H1 (cell line): ENCODE data around the gene DUSP9.

Experiments used
- CEBPB ChIP-seq: IDR thresholded peaks from 2 replicates; pipeline ENCODE4 v1.6.1; 2012; ENCODE audit warnings: low read depth, low read length
- EP300 ChIP-seq, 2 experiments: IDR thresholded peaks; 1 replicate in 1 of 2; 2 replicates in 1 of 2; pipeline ENCODE4 v1.6.1; 2011 to 2012; ENCODE audit warnings: low read depth in 2 of 2, low read length in 2 of 2, mild to moderate bottlenecking in 2 of 2, borderline replicate concordance in 1 of 2, inconsistent platforms in 1 of 2, moderate library complexity in 1 of 2
- EZH2 ChIP-seq: fragments of 200-600 bp; sonication (generic); IDR thresholded peaks from 2 replicates; pipeline ENCODE4 v1.7.1; 2012; ENCODE audit warnings: low read depth, mild to moderate bottlenecking, moderate library complexity, low read length, inconsistent platforms; ENCODE audit not compliant: severe bottlenecking
- FOSL1 ChIP-seq: IDR thresholded peaks from 2 replicates; pipeline ENCODE4 v1.6.1; 2011; ENCODE audit warnings: mild to moderate bottlenecking, low read depth, low read length, moderate library complexity; ENCODE audit not compliant: insufficient read depth
- GTF2F1 ChIP-seq: IDR thresholded peaks from 2 replicates; pipeline ENCODE4 v1.6.1; 2012; ENCODE audit warnings: low read depth, low read length, improper control_type of control experiment, borderline replicate concordance
- POLR2A ChIP-seq, 2 experiments: IDR thresholded peaks; 1 replicate in 1 of 2; 2 replicates in 1 of 2; pipeline ENCODE4 v1.6.1; 2011; ENCODE audit warnings: low read depth in 2 of 2, low read length in 2 of 2, mild to moderate bottlenecking in 2 of 2; ENCODE audit errors: control extremely low read depth in 1 of 2
- POLR2AphosphoS5 ChIP-seq: IDR thresholded peaks from 2 replicates; pipeline ENCODE4 v1.6.1; 2011; ENCODE audit warnings: low read depth, low read length
- RAD21 ChIP-seq, 2 experiments: IDR thresholded peaks in 1 of 2; conservative IDR thresholded peaks in 1 of 2; 2 replicates each; pipeline ENCODE4 v1.6.1; 2011; ENCODE audit warnings: low read depth in 2 of 2, low read length in 2 of 2, improper control_type of control experiment in 1 of 2, inconsistent platforms in 1 of 2, mild to moderate bottlenecking in 1 of 2, moderate library complexity in 1 of 2
- SAP30 ChIP-seq: fragments of 300-600 bp; sonication (generic); IDR thresholded peaks from 2 replicates; pipeline ENCODE4 v1.7.1; 2012; ENCODE audit warnings: low read length, moderate library complexity, mild to moderate bottlenecking, inconsistent platforms; ENCODE audit not compliant: insufficient read depth, insufficient replicate concordance
- SIX5 ChIP-seq: IDR thresholded peaks from 2 replicates; pipeline ENCODE4 v1.6.1; 2011; ENCODE audit warnings: mild to moderate bottlenecking, low read depth, low read length
- TF ChIP-seq, protein P1 (sequence below): IDR thresholded peaks from 2 replicates; pipeline ENCODE4 v1.6.1; 2011; ENCODE audit warnings: low read depth, mild to moderate bottlenecking, low read length; ENCODE audit not compliant: insufficient read depth
- TF ChIP-seq, protein P2 (sequence below), 3 experiments: IDR thresholded peaks; 1 replicate in 2 of 3; 2 replicates in 1 of 3; pipeline versions ENCODE4 v1.5.1 to v1.6.1; 2011; ENCODE audit warnings: low read length in 3 of 3, mild to moderate bottlenecking in 3 of 3, inconsistent platforms in 2 of 3, low read depth in 1 of 3, moderate library complexity in 1 of 3; ENCODE audit not compliant: insufficient read depth in 1 of 3; ENCODE audit errors: control extremely low read depth in 1 of 3
- TF ChIP-seq, protein P3 (sequence below): IDR thresholded peaks from 2 replicates; pipeline ENCODE4 v1.6.1; 2012; ENCODE audit warnings: inconsistent platforms
- TF ChIP-seq, protein P4 (sequence below): IDR thresholded peaks from 2 replicates; pipeline ENCODE4 v1.6.1; 2012; ENCODE audit warnings: low read length, inconsistent platforms

DNA sequence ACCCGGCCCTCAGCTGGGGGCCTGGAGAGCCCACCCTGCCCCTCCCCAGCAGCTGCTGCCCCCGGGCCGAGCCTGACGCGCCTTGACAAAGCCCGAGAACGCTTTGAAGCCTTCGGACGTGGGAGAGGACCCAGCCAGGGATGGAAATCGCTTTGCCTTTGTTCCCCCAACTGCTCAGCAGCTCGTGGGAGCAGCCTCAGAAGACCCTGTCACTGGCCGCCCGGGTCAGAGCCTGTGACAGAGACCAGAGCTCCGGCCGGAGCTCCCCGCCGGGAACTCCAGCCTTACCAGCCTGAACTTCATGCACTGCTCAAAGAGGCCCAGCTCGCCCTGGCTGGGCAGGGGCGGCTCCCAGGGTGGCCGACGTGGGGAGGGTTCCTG lies 38.1 kb downstream of the DUSP9 start:
- TF ChIP-seq, protein P1, sequence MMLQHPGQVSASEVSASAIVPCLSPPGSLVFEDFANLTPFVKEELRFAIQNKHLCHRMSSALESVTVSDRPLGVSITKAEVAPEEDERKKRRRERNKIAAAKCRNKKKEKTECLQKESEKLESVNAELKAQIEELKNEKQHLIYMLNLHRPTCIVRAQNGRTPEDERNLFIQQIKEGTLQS, result no peak
- TF ChIP-seq, protein P2, sequence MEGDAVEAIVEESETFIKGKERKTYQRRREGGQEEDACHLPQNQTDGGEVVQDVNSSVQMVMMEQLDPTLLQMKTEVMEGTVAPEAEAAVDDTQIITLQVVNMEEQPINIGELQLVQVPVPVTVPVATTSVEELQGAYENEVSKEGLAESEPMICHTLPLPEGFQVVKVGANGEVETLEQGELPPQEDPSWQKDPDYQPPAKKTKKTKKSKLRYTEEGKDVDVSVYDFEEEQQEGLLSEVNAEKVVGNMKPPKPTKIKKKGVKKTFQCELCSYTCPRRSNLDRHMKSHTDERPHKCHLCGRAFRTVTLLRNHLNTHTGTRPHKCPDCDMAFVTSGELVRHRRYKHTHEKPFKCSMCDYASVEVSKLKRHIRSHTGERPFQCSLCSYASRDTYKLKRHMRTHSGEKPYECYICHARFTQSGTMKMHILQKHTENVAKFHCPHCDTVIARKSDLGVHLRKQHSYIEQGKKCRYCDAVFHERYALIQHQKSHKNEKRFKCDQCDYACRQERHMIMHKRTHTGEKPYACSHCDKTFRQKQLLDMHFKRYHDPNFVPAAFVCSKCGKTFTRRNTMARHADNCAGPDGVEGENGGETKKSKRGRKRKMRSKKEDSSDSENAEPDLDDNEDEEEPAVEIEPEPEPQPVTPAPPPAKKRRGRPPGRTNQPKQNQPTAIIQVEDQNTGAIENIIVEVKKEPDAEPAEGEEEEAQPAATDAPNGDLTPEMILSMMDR (IDR thresholded peaks at IDR 0.05; ENCODE audit: control extremely low read depth in 1 of 3, insufficient read depth in 1 of 3, low read depth in 1 of 3, low read length in 3 of 3), result no peak
- no peak for TF ChIP-seq CEBPB
- no peak for TF ChIP-seq POLR2A (IDR thresholded peaks at IDR 0.05; ENCODE audit: control extremely low read depth in 1 of 2, low read depth in 2 of 2, low read length in 2 of 2)
- TF ChIP-seq, protein P3, sequence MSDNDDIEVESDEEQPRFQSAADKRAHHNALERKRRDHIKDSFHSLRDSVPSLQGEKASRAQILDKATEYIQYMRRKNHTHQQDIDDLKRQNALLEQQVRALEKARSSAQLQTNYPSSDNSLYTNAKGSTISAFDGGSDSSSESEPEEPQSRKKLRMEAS, result no peak
- TF ChIP-seq FOSL1, result no peak
- TF ChIP-seq, protein P4, sequence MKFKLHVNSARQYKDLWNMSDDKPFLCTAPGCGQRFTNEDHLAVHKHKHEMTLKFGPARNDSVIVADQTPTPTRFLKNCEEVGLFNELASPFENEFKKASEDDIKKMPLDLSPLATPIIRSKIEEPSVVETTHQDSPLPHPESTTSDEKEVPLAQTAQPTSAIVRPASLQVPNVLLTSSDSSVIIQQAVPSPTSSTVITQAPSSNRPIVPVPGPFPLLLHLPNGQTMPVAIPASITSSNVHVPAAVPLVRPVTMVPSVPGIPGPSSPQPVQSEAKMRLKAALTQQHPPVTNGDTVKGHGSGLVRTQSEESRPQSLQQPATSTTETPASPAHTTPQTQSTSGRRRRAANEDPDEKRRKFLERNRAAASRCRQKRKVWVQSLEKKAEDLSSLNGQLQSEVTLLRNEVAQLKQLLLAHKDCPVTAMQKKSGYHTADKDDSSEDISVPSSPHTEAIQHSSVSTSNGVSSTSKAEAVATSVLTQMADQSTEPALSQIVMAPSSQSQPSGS, result no peak
- TF ChIP-seq SIX5, result no peak
- no peak for TF ChIP-seq EP300 (IDR thresholded peaks at IDR 0.05; ENCODE audit: borderline replicate concordance in 1 of 2, low read depth in 2 of 2, low read length in 2 of 2)
- TF ChIP-seq EZH2, result no peak
- TF ChIP-seq POLR2AphosphoS5, result no peak
- TF ChIP-seq GTF2F1, result no peak
- TF ChIP-seq SAP30, result no peak
- TF ChIP-seq RAD21 (IDR thresholded peaks at IDR 0.05 in 1 of 2, conservative IDR thresholded peaks at IDR 0.05 in 1 of 2; ENCODE audit: low read depth in 2 of 2, low read length in 2 of 2), result no peak
